Measurements from ENCODE around the gene CACNA1D.

Gene CACNA1D

GRCh38 chr3:53858096-53858741, 363.8 kb downstream of the CACNA1D start:
- Histone ChIP-seq H3K27ac (ENCODE audit: low read depth, low read length) (no peak overlapping the region), H3K4me1 (ENCODE audit: control insufficient read depth, insufficient read depth, low read length, unreplicated experiment) (no peaks in the 10 kb centered on the region), H2AFZ (ENCODE audit: low read length, unreplicated experiment) (no peak overlapping the region), H3K4me3 (ENCODE audit: low read depth, low read length) (no peak overlapping the region), H3K79me2 (ENCODE audit: control insufficient read depth, insufficient read depth, low read length, unreplicated experiment) (no peaks in the 10 kb centered on the region), H3K36me3 (ENCODE audit: insufficient read depth, low read length) (peaks cover 7% of the 10 kb centered on the region), H3K27me3 (ENCODE audit: insufficient read depth, low read length) (peaks cover 17% of the 10 kb centered on the region)

DNA sequence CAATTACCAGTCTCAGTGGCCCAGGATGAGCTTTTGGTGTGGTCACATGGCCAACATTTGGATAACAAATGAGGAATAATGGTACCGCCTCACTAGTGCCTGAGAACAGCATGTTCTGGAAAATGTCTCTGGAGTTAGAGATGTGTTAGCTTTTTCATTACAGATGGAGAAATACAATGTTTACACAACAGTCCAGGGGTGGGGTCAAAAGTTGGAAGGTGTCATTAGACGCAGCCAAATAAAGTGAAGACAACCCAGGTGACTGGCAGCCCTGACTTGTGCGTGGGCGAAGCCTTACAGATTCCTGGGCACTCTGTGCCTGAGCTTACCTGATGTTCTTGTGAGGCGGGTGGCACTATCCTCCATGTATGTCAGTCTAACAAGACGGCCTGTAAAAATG, 364.8 kb downstream of the CACNA1D start:
- H2AFZ ChIP-seq (ENCODE audit: low read length, unreplicated experiment) = no peak overlapping the region
- H3K4me1 ChIP-seq (ENCODE audit: control insufficient read depth, insufficient read depth, low read length, unreplicated experiment) = no peaks in the 10 kb centered on the region
- H3K4me3 ChIP-seq (ENCODE audit: low read depth, low read length) = no peak overlapping the region
- no peak overlapping the region for H3K27ac ChIP-seq (ENCODE audit: low read depth, low read length)
- H3K79me2 ChIP-seq (ENCODE audit: control insufficient read depth, insufficient read depth, low read length, unreplicated experiment) = no peaks in the 10 kb centered on the region
- peaks cover 15% of the 10 kb centered on the region for H3K27me3 ChIP-seq (ENCODE audit: insufficient read depth, low read length)
- peaks cover 9% of the 10 kb centered on the region for H3K36me3 ChIP-seq (ENCODE audit: insufficient read depth, low read length)

GRCh38 chr3:53860196-53860595, 365.8 kb downstream of the CACNA1D start:
- Histone ChIP-seq H2AFZ (ENCODE audit: low read length, unreplicated experiment) (no peak overlapping the region), H3K4me1 (ENCODE audit: control insufficient read depth, insufficient read depth, low read length, unreplicated experiment) (no peaks in the 10 kb centered on the region), H3K27ac (ENCODE audit: low read depth, low read length) (no peak overlapping the region), H3K4me3 (ENCODE audit: low read depth, low read length) (no peak overlapping the region), H3K79me2 (ENCODE audit: control insufficient read depth, insufficient read depth, low read length, unreplicated experiment) (no peaks in the 10 kb centered on the region), H3K27me3 (ENCODE audit: insufficient read depth, low read length) (peaks cover 9% of the 10 kb centered on the region), H3K36me3 (ENCODE audit: insufficient read depth, low read length) (peaks cover 16% of the 10 kb centered on the region)

DNA sequence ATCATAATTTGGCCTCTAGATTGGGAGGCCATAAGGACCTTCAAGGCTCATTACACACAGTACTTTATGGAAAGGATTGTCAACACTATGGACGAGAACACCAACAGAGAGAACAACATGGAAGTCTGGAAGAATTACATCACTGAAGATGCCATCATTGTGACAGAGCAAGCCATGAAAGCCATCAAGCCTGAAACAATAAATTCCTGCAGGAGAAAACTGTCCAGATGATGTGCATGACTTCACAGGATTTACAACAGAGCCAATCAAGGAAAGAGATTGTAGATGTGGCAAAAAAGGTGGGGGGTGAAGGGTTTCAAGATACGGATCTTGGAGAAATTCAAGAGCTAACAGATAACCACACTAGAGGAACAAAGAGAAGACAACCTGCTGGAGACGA, 367.8 kb downstream of the CACNA1D start:
- H3K27ac ChIP-seq (ENCODE audit: low read depth, low read length) = no peak overlapping the region
- no peaks in the 10 kb centered on the region for H3K4me1 ChIP-seq (ENCODE audit: control insufficient read depth, insufficient read depth, low read length, unreplicated experiment)
- H3K27me3 ChIP-seq (ENCODE audit: insufficient read depth, low read length) = no peaks in the 10 kb centered on the region
- H3K36me3 ChIP-seq (ENCODE audit: insufficient read depth, low read length) = peaks cover 16% of the 10 kb centered on the region
- no peak overlapping the region for H2AFZ ChIP-seq (ENCODE audit: low read length, unreplicated experiment)
- H3K4me3 ChIP-seq (ENCODE audit: low read depth, low read length) = no peak overlapping the region
- no peaks in the 10 kb centered on the region for H3K79me2 ChIP-seq (ENCODE audit: control insufficient read depth, insufficient read depth, low read length, unreplicated experiment)

- Histone ChIP-seq H2AFZ (ENCODE audit: low read length, unreplicated experiment) (no peak overlapping the region), H3K27ac (ENCODE audit: low read depth, low read length) (no peak overlapping the region), H3K27me3 (ENCODE audit: insufficient read depth, low read length) (no peaks in the 10 kb centered on the region), H3K4me1 (ENCODE audit: control insufficient read depth, insufficient read depth, low read length, unreplicated experiment) (no peaks in the 10 kb centered on the region), H3K4me3 (ENCODE audit: low read depth, low read length) (no peak overlapping the region), H3K79me2 (ENCODE audit: control insufficient read depth, insufficient read depth, low read length, unreplicated experiment) (no peaks in the 10 kb centered on the region), H3K36me3 (ENCODE audit: insufficient read depth, low read length) (peaks cover 16% of the 10 kb centered on the region)
Observed at GRCh38 chr3:53863145-53863544, 368.7 kb downstream of the CACNA1D start.

All from ACC112 (cell line).